Loucy (cell line): Measurements from ENCODE around the gene RNF17.

ENCODE experiments used
- EZH2phosphoT487 ChIP-seq: fragments of 200-600 bp; IDR thresholded peaks from 2 replicates; pipeline ENCODE4 v1.6.1; 2018; ENCODE audit warnings: antibody characterized with exemption, mild to moderate bottlenecking, moderate library complexity, borderline replicate concordance
- TF ChIP-seq, protein P1 (sequence below): fragments of 200-600 bp; sonication (generic); conservative IDR thresholded peaks from 2 replicates; pipeline ENCODE4 v1.5.1; 2014; ENCODE audit warnings: mild to moderate bottlenecking, antibody characterized with exemption, low read length

DNA sequence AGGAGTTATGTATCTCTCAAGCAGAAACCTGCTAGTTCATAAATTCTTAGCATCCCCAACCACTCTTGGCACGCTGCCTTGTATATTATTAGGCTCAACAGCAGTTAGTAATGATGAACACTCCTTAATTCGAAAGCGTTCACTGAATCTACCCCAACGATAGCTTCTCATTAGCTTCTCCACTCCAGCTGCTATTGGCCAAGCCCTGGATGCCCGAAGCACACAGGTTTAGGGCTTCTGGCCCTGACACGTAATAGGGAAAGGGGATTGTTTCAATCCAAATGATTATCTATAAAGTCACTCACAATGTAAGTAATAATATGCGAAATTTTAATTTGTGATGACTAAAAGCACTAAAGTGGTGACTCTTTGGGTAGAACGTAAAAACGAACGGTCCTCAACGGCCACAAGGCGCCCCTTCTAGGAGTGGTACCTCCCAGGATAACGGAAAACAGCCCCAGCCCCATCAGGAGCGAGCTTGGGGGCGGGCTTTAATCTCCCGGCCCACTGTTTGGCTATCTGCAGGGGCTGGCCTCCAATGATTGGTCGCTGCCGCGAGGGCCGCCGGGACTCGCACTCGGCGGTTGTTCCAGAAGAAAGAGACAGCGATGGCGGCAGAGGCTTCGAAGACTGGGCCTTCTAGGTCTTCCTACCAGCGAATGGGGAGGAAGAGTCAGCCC lies at the start of gene RNF17:
- TF ChIP-seq, protein P1, sequence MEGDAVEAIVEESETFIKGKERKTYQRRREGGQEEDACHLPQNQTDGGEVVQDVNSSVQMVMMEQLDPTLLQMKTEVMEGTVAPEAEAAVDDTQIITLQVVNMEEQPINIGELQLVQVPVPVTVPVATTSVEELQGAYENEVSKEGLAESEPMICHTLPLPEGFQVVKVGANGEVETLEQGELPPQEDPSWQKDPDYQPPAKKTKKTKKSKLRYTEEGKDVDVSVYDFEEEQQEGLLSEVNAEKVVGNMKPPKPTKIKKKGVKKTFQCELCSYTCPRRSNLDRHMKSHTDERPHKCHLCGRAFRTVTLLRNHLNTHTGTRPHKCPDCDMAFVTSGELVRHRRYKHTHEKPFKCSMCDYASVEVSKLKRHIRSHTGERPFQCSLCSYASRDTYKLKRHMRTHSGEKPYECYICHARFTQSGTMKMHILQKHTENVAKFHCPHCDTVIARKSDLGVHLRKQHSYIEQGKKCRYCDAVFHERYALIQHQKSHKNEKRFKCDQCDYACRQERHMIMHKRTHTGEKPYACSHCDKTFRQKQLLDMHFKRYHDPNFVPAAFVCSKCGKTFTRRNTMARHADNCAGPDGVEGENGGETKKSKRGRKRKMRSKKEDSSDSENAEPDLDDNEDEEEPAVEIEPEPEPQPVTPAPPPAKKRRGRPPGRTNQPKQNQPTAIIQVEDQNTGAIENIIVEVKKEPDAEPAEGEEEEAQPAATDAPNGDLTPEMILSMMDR = no peak
- no peak for TF ChIP-seq EZH2phosphoT487
